Mesothelial cell of epicardium (in vitro differentiated cells): ENCODE measurements around the gene PLRG1. TPM values are rescaled to one million over a fixed set of nuclear protein-coding genes. Genes with fewer than 3 reads are reported as not detected.
"Not testable (repeated sequence)": the region's sequence is repeated elsewhere in the genome, so short reads cannot be mapped to it uniquely, and the experiment has no call there.

Experiments used
- DNase-seq, 2 experiments: peaks; one replicate each; pipeline ENCODE4 v3.0.0; 2021; ENCODE audit warnings: low spot score in 2 of 2; ENCODE audit not compliant: unreplicated experiment in 2 of 2
- H3K27ac Mint-ChIP-seq: 2 replicates; pipeline ENCODE4 v1.8.0; 2021; ENCODE audit warnings: mixed read lengths
- H3K27me3 Mint-ChIP-seq: 2 replicates; pipeline ENCODE4 v1.8.0; 2021; ENCODE audit warnings: low read depth, mixed read lengths
- H3K36me3 Mint-ChIP-seq: 2 replicates; pipeline ENCODE4 v1.8.0; 2021; ENCODE audit warnings: mixed read lengths
- H3K4me1 Mint-ChIP-seq: 2 replicates; pipeline ENCODE4 v1.8.0; 2021; ENCODE audit warnings: mixed read lengths
- H3K4me3 Mint-ChIP-seq: 2 replicates; pipeline ENCODE4 v1.8.0; 2021; ENCODE audit warnings: mild to moderate bottlenecking, moderate library complexity, mixed read lengths
- H3K9me3 Mint-ChIP-seq: 2 replicates; pipeline ENCODE4 v1.8.0; 2021; ENCODE audit warnings: mixed read lengths
- CTCF ChIP-seq: fragments of 200-600 bp; sonication (generic); IDR thresholded peaks from one replicate; pipeline ENCODE4 v1.5.0; 2021; ENCODE audit warnings: antibody characterized with exemption; ENCODE audit not compliant: unreplicated experiment
- total RNA-seq: library from RNA; stranded (reverse); gene quantifications from 3 replicates; pipeline ENCODE4 v1.2.1, GENCODE V29; 2021

Gene PLRG1
- total RNA-seq, result 81.7 to 88.6 TPM (median 88.3 TPM) in 3 replicates

DNA sequence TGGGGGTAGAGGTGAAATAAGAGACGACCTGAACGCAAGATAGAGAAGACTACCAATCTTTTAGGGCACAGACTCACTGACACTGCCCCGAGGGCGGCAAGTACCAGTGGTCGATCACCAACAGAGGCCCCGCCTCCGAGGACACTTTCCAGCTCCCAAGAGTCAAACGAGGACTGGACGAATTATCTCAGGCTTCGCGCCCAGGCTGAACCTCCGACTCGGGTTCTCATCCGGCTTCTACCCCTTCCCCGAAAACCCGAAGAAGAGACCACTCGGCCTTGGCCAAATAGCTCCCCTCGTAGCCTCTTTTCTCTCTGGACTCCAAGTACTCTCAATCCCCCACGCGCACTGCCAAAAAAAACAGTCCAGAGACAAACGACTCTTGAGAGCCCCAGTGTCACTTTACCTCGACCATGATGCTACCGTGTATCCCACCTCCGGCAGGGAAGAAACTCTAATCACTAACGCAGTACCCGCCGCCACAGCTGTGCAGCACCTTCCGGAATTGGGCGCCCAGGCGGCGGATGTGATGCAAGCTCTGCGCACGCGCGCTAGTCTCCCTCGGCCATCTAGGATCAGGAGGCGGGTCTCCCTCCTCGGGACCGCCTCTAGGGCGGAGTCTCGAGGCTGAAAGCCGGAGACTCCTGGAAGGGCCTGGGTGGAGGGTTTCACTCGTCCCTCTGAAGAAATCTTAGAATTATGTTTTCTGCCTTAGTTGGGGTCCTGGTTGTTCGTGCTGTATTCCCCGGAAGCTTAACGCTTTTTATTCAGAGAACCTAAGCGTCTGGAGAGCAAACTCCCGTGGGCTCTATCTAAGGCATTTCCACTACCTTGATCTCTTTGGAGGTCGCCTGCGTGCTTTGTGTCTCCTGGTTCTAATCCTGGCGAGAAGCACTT is at the start of gene PLRG1:
Gene PLRG1, minus strand, starts transcription at position 507 of the 897 bp plus-strand sequence. Its CDS starts 92 bp downstream, at position 415.
- no peak for TF ChIP-seq CTCF
- no peaks in the 10 kb centered on the region for H3K27me3 Mint-ChIP-seq
- H3K9me3 Mint-ChIP-seq, result no peaks in the 10 kb centered on the region
- H3K27ac Mint-ChIP-seq, result peak within 1 kb of the TSS; percentile 98
- peak; percentile 92 to 98 for DNase-seq
- peaks cover 3% of the 10 kb centered on the region for H3K36me3 Mint-ChIP-seq
- peak within 1 kb of the TSS; percentile 99 for H3K4me3 Mint-ChIP-seq
- H3K4me1 Mint-ChIP-seq, result peaks cover 18% of the 10 kb centered on the region

DNA sequence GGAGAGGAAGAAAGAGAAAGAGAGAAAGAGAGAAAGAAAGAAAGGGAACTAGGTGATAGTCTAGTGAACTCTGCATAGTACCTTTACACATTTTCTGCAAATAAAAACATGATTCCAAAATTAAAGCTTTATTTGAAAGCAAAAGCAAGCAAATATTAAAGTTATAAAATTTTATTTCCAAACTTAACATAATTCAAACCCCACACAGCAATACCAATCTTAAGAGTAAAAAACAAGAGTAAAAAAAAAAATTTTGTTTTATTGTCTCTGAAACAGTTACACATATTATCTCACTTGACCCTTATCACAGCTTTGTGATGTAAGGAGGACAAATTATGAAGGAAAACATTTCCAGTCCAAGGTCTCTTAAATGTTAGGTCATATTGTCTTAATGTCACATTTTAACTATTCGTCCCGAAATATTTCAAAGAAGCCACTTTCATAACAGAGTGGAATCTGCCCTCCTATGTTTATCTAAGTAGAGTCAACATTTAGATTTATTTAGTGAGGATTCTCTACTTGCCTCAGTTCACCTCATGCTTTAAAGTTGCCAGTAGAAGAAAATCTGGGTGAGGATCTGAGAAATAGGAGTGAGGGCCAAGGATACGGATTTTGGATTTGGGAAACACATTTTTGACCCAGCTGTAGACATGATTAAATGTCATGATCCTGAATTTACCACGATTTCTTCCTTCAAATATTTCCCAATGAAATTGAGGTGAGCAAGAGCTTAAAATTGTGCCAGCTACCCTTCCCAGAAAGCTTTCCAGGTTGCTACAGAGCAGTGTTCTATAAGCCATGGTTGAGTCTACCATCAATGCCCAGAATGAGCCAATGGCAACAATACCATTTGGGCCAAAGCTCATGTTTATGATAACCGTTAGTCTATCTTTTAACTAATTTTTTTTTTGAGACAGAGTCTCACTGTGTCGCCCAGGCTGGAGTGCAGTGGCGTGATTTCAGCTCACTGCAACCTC is 47.9 kb upstream of the PLRG1 start:
- TF ChIP-seq CTCF, result no peak
- Mint-ChIP-seq H3K4me1 (peaks cover 30% of the 10 kb centered on the region), H3K4me3 (no peak overlapping the region), H3K36me3 (no peaks in the 10 kb centered on the region), H3K9me3 (no peaks in the 10 kb centered on the region), H3K27me3 (peaks cover 12% of the 10 kb centered on the region), H3K27ac (no peak overlapping the region)
- no peak for DNase-seq

GRCh38 chr4:154597281-154597680 is 47.1 kb upstream of the PLRG1 start:
- not testable (repeated sequence) for H3K36me3 Mint-ChIP-seq, H3K27ac Mint-ChIP-seq, DNase-seq, H3K9me3 Mint-ChIP-seq, H3K4me3 Mint-ChIP-seq
- Mint-ChIP-seq H3K4me1 (peaks cover 30% of the 10 kb centered on the region), H3K27me3 (peaks cover 15% of the 10 kb centered on the region)

- Mint-ChIP-seq H3K36me3 (no peaks in the 10 kb centered on the region), H3K9me3 (no peaks in the 10 kb centered on the region), H3K4me3 (no peak overlapping the region), H3K27me3 (peaks cover 14% of the 10 kb centered on the region), H3K27ac (no peak overlapping the region), H3K4me1 (peaks cover 22% of the 10 kb centered on the region)
- no peak for DNase-seq
- no peak for TF ChIP-seq CTCF
Observed at GRCh38 chr4:154595807-154596206, 45.6 kb upstream of the PLRG1 start.

- peaks cover 21% of the 10 kb centered on the region for H3K27me3 Mint-ChIP-seq
- peaks cover 23% of the 10 kb centered on the region for H3K4me1 Mint-ChIP-seq
- not testable (repeated sequence) for H3K36me3 Mint-ChIP-seq, H3K4me3 Mint-ChIP-seq, DNase-seq, H3K9me3 Mint-ChIP-seq, H3K27ac Mint-ChIP-seq
Observed at GRCh38 chr4:154594343-154594742, 44.1 kb upstream of the PLRG1 start.

DNA sequence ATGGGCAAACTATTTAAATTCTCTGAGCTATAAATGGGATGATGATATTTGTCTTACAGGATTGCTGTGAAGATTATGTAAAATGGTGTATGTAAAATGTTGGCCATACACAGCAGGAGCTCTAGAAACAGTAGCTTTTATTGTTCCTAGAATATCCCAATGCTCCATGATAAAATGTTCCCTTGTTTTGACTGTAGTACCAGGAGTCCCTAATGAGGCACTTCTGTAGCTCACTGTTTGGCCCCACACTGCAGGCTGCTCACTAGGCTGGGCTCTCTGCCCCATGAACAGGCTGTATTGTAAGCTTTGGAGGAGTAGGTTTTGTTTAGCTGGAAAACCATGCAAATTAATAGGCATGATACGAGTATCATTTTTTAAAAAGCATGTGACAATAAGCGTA is 43.7 kb upstream of the PLRG1 start:
- Mint-ChIP-seq H3K36me3 (no peaks in the 10 kb centered on the region), H3K4me1 (peaks cover 24% of the 10 kb centered on the region), H3K27me3 (peaks cover 22% of the 10 kb centered on the region), H3K27ac (no peak overlapping the region), H3K4me3 (no peak overlapping the region), H3K9me3 (no peaks in the 10 kb centered on the region)
- no peak for TF ChIP-seq CTCF
- no peak for DNase-seq
